ENCODE results near the gene RPS6KL1.

RPS6KL1 gene

GRCh38 chr14:74922752-74923401, at the start of gene RPS6KL1:
Gene RPS6KL1 (minus strand): TSS chr14:74923260. CDS start chr14:74921541, 1,719 bp downstream.
- peak; percentile 15 to 36 for DNase-seq (ENCODE audit: low read depth in 2 of 2)

- no peak for DNase-seq (ENCODE audit: low read depth in 2 of 2)
Measured at GRCh38 chr14:74968811-74969210, 45.8 kb upstream of the RPS6KL1 start.

GRCh38 chr14:74965486-74966153, 42.6 kb upstream of the RPS6KL1 start:
- no peak for DNase-seq (ENCODE audit: low read depth in 2 of 2)

GRCh38 chr14:74964787-74965485, 41.9 kb upstream of the RPS6KL1 start:
- DNase-seq (ENCODE audit: low read depth in 2 of 2): no peak

- DNase-seq (ENCODE audit: low read depth in 2 of 2): no peak
Measured at GRCh38 chr14:74963705-74964271, 40.7 kb upstream of the RPS6KL1 start.

- DNase-seq (ENCODE audit: low read depth in 2 of 2): no peak
Measured at GRCh38 chr14:74963178-74963704, 40.2 kb upstream of the RPS6KL1 start.

- DNase-seq (ENCODE audit: low read depth in 2 of 2): no peak
Measured at GRCh38 chr14:74962493-74962892, 39.4 kb upstream of the RPS6KL1 start.

- no peak for DNase-seq (ENCODE audit: low read depth in 2 of 2)
Measured at GRCh38 chr14:74962046-74962445, 39.0 kb upstream of the RPS6KL1 start.

- no peak for DNase-seq (ENCODE audit: low read depth in 2 of 2)
Measured at GRCh38 chr14:74961238-74961911, 38.3 kb upstream of the RPS6KL1 start.

- DNase-seq (ENCODE audit: low read depth in 2 of 2): no peak
Measured at GRCh38 chr14:74960736-74961135, 37.7 kb upstream of the RPS6KL1 start.

GRCh38 chr14:74959596-74960180, 36.6 kb upstream of the RPS6KL1 start:
- no peak for DNase-seq (ENCODE audit: low read depth in 2 of 2)

GRCh38 chr14:74956280-74957072, 33.4 kb upstream of the RPS6KL1 start:
- DNase-seq (ENCODE audit: low read depth in 2 of 2): no peak

- DNase-seq (ENCODE audit: low read depth in 2 of 2): no peak
Measured at GRCh38 chr14:74956027-74956279, 32.9 kb upstream of the RPS6KL1 start.

- no peak for DNase-seq (ENCODE audit: low read depth in 2 of 2)
Measured at GRCh38 chr14:74955229-74956026, 32.4 kb upstream of the RPS6KL1 start, which contains the start of gene PGF. Gene PGF (minus strand): TSS chr14:74955597. CDS start chr14:74955242, 355 bp downstream.

GRCh38 chr14:74954947-74955228, 31.8 kb upstream of the RPS6KL1 start:
- no peak for DNase-seq (ENCODE audit: low read depth in 2 of 2)

- DNase-seq (ENCODE audit: low read depth in 2 of 2): no peak
Measured at GRCh38 chr14:74954232-74954946, 31.3 kb upstream of the RPS6KL1 start.

- no peak for DNase-seq (ENCODE audit: low read depth in 2 of 2)
Measured at GRCh38 chr14:74953686-74954085, 30.6 kb upstream of the RPS6KL1 start.

GRCh38 chr14:74952697-74953484, 29.8 kb upstream of the RPS6KL1 start:
- DNase-seq (ENCODE audit: low read depth in 2 of 2): no peak

Data from stimulated activated CD8-positive, alpha-beta memory T cell treated with anti-CD3 and anti-CD28 coated beads, Interleukin-2, amount 100 ng/mL, for 1 hour (primary cell).